Fibroblast of the conjunctiva (primary cell): ENCODE data around the gene NUDT4.
"Not testable (repeated sequence)": the region's sequence is repeated elsewhere in the genome, so short reads cannot be mapped to it uniquely, and the experiment has no call there.

Source experiments
- DNase-seq: peaks from one replicate; pipeline ENCODE4 v3.0.0-alpha.2; 2010; ENCODE audit warnings: low read depth

The NUDT4 gene

GRCh38 chr12:93429448-93429847 lies 51.7 kb downstream of the NUDT4 start:
- no peak for DNase-seq

GRCh38 chr12:93429852-93430251 lies 52.1 kb downstream of the NUDT4 start:
- DNase-seq, result no peak

DNA sequence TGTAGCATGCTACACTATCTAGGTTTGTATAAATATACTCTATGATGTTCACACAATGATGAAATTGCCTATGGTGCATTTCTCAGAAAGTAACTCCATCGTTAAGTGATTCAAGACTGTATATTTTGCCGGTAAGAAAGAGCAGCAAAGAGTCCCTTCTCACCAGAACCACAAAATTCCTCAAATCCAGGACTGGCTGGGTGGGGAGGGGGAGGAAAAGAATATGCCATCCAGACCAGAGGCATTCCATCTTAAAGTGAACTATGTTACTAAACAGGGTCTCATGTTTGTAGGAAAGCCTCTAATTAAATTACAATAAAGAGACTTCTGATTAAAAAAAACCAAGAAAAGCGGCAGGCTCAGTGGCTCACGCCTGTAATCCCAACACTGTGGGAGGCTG lies 52.6 kb downstream of the NUDT4 start:
- DNase-seq, result no peak

DNA sequence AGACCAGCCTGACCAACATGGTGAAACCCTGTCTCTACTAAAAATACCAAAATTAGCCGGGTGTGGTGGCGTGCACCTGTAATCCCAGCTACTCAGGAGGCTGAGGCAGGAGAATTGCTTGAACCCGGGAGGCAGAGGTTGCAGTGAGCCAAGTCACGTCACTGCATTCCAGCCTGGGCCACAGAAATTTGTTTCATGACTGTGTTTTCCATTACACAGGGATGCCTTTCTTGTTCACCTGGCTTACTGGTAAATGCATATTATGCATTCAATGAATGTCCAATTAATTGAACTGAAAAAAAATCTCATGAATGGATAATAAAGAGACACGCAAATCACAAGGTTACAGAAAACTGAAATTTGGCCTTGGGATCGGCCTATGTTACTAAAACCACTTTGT lies 54.3 kb downstream of the NUDT4 start:
- DNase-seq, result not testable (repeated sequence)

DNA sequence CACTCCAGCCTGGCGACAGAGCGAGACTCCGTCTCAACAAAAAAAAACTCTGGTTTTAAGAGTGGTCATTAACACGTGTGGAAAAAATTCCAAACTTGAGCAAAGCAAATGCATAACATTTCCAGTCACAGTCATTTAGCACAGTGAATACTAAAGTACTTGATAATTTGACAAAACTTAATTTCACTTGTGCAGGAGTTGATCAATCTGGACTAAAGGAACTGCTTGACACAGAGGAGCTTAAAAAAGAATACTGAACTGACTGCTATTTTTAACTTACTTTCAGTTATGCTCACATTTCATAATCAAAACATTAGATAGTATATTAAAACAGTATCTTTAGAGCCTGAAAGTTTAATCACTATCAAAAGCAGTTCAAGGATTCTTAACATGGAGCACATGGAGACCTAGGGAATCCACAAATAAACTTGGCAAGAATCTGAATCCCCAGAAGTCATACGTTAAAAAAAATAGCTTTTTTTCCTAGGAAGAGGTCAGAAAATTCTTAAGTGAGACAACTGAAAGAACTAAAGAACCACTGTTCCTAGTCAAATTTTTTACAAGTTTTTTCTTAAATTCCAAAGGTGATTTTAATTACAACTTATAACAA lies 56.6 kb downstream of the NUDT4 start:
- no peak for DNase-seq

DNA sequence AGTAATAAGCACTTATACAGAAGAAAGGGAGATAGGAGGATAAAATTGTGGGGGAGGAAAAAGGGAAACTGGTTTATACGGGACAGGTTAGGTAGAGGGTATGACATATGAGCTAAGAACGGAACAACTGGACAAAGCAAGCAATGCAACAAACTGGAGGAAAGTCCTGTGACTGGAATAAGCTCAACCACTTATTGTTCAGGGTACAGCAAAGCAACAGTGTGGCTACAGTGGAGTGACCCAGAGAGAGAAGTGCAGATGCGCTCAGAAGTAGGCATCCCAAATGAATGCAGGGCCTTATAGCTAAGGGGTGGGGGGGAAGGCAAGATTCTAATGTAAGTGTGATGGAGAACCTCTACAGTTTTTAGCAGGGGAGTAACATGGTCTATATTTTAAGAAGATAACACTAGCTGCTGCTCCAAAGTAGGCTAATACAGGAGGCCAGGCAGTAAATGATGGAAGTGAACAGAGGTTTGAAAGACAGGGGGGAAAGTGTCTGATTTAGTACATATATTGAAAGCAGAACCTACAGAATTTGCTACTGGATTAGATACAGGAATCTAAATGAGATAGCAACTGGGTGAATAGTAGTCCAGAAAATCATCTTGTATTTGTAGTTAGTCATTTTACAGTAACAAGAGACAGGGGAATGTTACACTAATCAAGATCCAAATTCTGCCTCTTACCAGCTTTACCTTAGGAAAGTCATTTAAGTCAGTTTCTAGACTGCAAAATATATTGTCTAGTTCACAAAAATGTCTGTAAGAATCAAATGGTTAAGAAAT lies 60.7 kb downstream of the NUDT4 start:
- DNase-seq, result no peak

DNA sequence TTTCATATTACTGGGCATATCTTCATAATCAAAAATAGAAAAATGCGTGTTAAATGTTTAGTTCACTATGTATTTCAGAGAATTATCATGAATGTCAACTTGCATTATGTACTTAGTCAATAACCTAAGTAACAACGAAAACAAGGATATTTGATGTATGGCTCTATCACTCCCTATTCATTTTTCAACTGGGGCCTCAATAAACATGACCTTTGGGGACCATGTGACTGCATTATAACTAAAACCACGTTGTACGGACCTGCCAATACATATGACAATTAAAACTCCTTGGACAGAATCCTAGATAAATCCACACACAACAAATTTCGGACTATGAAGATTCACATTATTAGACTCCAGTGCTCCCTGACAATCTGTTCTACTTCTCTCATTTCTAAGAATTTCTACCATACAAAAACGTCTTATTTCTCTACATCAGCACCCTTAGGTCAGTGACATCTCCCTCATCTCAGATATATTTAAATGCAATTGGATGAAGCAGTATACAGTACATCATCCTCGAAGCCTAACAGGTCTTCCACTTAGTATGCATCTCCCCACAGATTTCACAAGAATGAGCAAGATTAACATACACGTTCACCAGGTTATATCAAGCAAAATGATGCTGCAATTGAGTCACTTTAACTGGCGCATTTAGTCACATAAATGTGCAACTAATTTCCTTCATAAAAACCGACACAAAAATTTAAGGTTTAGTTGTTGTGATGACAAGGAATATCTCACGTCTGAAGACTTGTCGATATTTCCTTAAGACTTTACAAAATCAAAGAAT lies 62.5 kb downstream of the NUDT4 start:
- no peak for DNase-seq

DNA sequence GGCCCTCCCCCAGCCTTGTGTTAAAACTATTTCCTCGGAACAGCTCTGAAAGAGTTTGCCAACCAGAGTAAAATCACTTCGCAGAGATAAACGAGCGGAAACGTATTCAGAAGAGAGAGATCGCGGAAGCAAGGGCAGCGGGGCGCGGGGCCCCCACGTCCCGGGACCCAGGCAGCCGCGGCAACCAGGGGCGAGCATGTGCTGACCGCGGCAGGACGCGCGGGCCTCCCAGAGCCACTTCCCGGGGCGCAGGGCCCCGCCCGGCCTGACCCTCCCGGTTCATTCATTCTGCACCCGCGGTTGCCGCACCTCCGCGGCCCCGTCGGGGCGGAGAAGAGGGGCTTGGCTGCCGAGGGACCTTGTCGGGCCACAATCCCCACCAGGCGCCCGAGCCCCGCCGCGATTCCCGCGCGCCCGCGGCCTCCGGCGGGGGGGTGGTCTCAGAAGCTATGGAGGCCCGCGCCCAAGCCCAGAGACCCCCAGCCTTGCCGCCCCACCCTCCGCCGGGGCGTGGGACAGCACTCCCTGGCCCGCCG lies 63.4 kb downstream of the NUDT4 start:
- DNase-seq, result no peak

DNA sequence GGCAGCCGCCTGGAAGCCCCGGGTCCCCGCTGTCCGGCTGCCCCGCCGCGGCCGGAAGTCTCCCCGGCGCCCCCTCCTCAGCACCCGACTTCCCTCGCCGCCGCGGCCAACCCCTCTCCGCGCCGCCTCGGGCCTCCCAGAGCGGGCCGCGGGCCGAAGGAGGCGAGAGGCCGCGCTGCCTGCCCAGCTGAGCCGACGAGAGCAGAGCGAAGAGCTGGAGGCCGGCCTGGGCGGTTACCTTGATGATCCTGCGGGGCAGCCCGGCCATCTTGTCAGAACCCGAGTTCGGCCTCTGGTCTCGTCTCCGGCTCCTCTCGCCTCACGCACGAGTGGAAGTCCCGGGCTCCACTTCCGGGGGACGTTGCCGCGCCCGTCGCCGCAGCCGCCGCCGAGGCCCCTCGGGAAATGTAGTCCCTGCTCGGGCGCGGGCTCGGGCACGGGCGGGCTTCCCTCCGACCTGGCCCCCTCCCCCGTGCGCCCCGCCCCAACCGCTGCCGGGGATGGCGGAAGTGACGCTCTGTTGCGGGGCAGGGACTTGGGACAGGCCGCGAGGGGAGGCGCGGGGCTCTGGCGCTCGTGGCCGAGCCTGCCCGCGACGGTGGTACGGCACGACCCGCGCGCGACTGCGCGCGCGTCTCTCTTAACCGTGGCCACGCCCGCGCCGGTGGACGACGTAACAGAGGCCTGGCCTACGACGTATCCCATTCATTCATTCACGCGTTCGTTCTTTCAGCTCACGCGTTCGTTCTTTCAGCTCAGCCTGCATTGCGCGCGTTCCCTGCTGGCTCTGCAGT lies 64.1 kb downstream of the NUDT4 start, which contains the start of gene UBE2N:
UBE2N (minus strand) TSS at position 331 of the 794 bp plus-strand sequence; CDS start at position 268, 63 bp downstream.
- DNase-seq, result peak; percentile 86

- no peak for DNase-seq
Observed at GRCh38 chr12:93442411-93443340, 65.0 kb downstream of the NUDT4 start.

GRCh38 chr12:93443576-93443975 lies 65.9 kb downstream of the NUDT4 start:
- no peak for DNase-seq

- no peak for DNase-seq
Observed at GRCh38 chr12:93447555-93448290, 70.0 kb downstream of the NUDT4 start.

DNA sequence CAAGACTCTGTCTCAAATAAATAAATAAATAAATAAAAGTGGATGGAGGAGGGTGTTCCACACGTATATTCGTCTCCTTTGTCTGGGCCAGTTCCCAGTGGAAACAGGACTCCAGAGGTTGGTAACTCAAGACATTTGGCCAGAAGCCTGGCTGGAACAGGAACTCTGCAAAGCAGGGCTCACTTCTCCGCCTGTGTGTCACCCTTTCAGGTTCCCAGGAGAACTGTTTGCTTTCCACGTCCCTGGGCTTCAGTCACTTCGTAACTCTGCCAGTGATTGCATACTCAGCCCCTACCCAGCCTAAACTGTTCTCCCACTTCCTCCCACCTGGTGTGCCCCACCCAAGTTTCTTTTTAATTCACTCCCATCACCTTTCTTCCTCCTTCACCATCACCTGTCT lies 71.1 kb downstream of the NUDT4 start:
- DNase-seq, result no peak

DNA sequence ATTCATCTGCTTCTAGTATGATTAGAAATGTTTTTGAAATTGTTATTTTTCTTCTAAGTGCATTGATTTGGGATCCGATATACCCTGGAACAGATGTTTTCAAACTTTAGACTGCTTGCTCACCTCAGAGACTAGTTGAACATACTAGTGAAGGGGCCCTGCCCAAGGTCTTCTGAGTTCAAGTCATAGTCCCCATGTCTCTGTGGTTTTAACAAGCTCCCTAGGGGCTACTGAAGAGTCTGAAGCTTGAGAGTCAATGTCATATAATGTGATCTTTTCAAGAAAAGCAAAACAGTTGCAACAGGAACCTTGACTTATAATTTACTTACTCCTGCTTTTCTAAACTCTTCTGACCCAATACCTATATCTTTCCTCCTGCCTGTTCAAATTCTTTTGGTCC lies 71.6 kb downstream of the NUDT4 start:
- no peak for DNase-seq

- DNase-seq, result no peak
Observed at GRCh38 chr12:93451423-93452158, 73.9 kb downstream of the NUDT4 start.

DNA sequence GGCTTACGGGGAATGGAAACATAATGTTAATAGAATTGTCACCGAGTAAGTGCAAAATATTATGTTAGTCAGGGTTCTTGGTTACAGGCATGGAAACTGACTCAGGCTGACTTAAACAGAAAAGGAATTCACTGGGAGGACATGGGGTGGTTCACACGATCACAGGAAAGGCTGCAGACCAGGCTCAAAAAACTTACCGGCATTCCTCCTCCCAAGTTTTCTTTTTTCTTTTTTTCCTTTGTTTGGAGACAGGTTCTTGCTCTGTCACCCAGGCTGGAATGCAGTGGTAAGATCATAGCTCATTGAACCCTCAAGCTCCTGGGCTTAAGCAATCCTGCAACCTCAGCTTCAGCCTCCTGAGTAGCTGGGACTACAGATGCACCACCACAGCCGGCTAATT lies 75.9 kb downstream of the NUDT4 start:
- DNase-seq, result no peak

- DNase-seq, result no peak
Observed at GRCh38 chr12:93456077-93456476, 78.4 kb downstream of the NUDT4 start.
